Activated CD4-positive, alpha-beta T cell treated with anti-CD3 and anti-CD28 coated beads, Interleukin-2, amount 10 ng/mL, durations not matched to agents 7 days and 5 days (primary cell): ENCODE data around the gene GCNT2. TPM values are rescaled to one million over a fixed set of nuclear protein-coding genes. Genes with fewer than 3 reads are reported as not detected.

ENCODE experiments used
- CTCF ChIA-PET: fragments of 350-600 bp; sonication (Branson Sonifier 250); formaldehyde crosslinking; loops from one replicate; lab custom pipeline; 2021; ENCODE audit warnings: antibody characterized with exemption; lab: Charles Lee
- POLR2A ChIA-PET: fragments of 350-600 bp; sonication (Branson Sonifier 250); formaldehyde crosslinking; loops from one replicate; lab custom pipeline; 2021; ENCODE audit warnings: antibody characterized with exemption; lab: Charles Lee
- DNase-seq: peaks from one replicate; pipeline ENCODE4 v3.0.0-alpha.2; 2020
- H3K27ac Mint-ChIP-seq: one replicate; pipeline ENCODE4 v1.8.0; 2021; ENCODE audit warnings: mild to moderate bottlenecking, moderate library complexity, mixed read lengths
- H3K27me3 Mint-ChIP-seq: one replicate; pipeline ENCODE4 v1.8.0; 2021; ENCODE audit warnings: mixed read lengths
- H3K36me3 Mint-ChIP-seq: one replicate; pipeline ENCODE4 v1.8.0; 2021; ENCODE audit warnings: low read depth, mixed read lengths
- H3K4me1 Mint-ChIP-seq: one replicate; pipeline ENCODE4 v1.8.0; 2021; ENCODE audit warnings: mixed read lengths
- H3K4me3 Mint-ChIP-seq: one replicate; pipeline ENCODE4 v1.8.0; 2021; ENCODE audit warnings: mild to moderate bottlenecking, moderate library complexity, mixed read lengths
- H3K9me3 Mint-ChIP-seq: one replicate; pipeline ENCODE4 v1.8.0; 2021; ENCODE audit warnings: mixed read lengths
- total RNA-seq, 2 experiments: library from RNA; stranded (reverse); gene quantifications; one replicate each; pipeline ENCODE4 v1.2.3, GENCODE V29; 2021

The GCNT2 gene
- total RNA-seq, 2 experiments from 2014 or later: 5.0 to 5.5 TPM

DNA sequence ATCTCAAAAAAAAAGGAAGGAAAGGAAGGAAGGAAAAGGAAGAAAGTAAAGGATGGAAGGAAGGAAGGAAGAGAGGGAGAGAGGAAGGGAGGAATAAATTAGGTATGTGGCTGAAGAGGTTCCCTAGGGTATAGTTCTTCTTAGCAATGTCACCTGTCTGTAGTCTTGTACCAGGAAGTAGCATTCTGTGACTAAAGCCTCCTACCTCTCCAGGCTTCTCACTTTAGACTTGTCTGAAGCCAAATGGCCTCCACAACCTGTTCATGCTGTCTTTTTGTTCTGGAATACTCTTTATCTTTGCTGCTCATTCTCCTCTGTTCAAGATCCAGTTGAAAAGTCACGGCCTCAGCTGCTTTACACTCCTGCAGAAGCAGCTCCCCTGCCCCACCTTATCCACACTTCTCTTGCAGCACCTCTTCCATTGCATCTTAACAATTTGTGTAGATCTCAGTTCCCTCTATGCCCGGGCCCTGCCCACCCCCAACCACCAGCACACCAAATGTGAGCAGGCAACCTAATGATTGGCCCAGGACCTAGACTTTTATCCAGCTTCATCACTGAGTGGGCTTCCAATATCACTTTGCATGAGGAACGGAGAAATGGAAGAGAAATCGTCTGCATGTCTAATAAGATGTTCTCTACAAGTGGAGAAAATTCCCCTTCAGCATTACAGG lies 19.1 kb downstream of the GCNT2 start:
- no peak overlapping the region for H3K4me3 Mint-ChIP-seq
- H3K27ac Mint-ChIP-seq: no peak overlapping the region
- H3K36me3 Mint-ChIP-seq: peaks cover 32% of the 10 kb centered on the region
- peaks cover 3% of the 10 kb centered on the region for H3K4me1 Mint-ChIP-seq
- H3K9me3 Mint-ChIP-seq: peaks cover 10% of the 10 kb centered on the region
- DNase-seq: no peak
- ChIA-PET CTCF (no interaction called here), POLR2A (no interaction called here)
- H3K27me3 Mint-ChIP-seq: no peaks in the 10 kb centered on the region

GRCh38 chr6:10541591-10541990 lies 20.4 kb downstream of the GCNT2 start:
- Mint-ChIP-seq H3K9me3 (peaks cover 6% of the 10 kb centered on the region), H3K4me3 (no peak overlapping the region), H3K27ac (no peak overlapping the region), H3K36me3 (peaks cover 24% of the 10 kb centered on the region), H3K27me3 (no peaks in the 10 kb centered on the region), H3K4me1 (no peaks in the 10 kb centered on the region)
- POLR2A ChIA-PET: no interaction called here
- DNase-seq: no peak
- CTCF ChIA-PET: no interaction called here

DNA sequence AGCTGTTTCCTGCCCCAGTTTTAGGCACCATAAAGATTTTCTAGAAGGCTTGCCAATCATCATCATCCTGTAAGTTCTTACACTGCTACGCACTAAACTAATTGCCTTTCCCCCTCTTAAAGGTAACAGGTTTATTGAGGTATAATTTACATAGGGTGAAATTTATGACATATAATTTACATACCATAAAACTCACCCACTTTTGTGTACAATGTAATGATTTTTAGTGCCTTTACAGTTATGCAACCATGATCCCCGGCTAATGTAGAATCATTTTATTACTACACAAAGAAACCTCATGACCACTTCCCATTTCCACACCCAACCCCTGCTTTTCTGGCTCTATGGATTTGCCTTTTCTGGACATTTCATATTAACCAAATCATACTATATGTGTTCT lies 21.1 kb downstream of the GCNT2 start:
- ChIA-PET CTCF (no interaction called here), POLR2A (no interaction called here)
- Mint-ChIP-seq H3K4me3 (no peak overlapping the region), H3K27ac (no peak overlapping the region), H3K27me3 (no peaks in the 10 kb centered on the region), H3K9me3 (peaks cover 6% of the 10 kb centered on the region), H3K4me1 (no peaks in the 10 kb centered on the region), H3K36me3 (peaks cover 21% of the 10 kb centered on the region)
- no peak for DNase-seq

DNA sequence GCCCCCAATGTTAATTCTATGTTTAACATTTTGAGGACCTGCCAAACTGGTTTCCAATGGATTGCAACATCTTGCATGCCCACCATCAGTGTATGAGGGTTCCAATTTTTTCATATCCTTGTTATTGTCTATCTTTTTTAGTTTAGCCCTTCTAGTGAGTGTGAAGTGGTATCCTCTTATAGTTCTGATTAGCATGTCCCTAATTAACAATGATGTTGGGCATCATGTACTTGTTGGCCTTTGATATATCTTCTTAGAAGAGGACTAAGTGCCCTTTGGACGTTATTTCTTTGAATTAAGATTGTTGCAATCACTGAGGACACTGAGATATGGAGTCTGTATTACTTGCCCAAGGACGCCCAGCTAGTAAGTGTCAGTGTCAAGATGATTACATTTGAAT lies 22.3 kb downstream of the GCNT2 start:
- ChIA-PET POLR2A (no interaction called here), CTCF (no interaction called here)
- Mint-ChIP-seq H3K4me1 (no peaks in the 10 kb centered on the region), H3K9me3 (peaks cover 4% of the 10 kb centered on the region), H3K4me3 (no peak overlapping the region), H3K27ac (no peak overlapping the region), H3K27me3 (no peaks in the 10 kb centered on the region), H3K36me3 (peaks cover 17% of the 10 kb centered on the region)
- no peak for DNase-seq

DNA sequence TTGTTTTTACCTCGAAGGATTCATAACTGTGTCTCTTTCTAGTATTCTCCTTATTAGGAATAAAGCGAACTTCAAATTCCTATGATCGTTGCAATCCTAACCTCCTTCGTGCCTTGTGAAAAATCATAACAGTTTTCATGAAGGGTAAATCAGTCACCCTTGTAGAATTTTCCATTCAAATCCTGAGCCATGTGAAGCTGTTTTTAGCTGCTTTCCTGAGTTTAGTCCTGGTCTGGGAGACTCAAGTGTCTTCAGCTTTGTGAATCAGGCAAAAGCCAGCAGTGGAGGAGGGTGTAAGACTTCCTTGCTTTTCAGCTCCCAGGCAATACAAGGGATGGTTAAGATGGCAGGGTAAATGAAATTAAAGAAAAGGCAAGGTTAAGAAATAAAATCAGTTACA lies 24.3 kb downstream of the GCNT2 start:
- ChIA-PET CTCF (interaction anchor here (1.3 kb wide), 1 partner anchor 19 kb away, joined by 3 read pairs; no protein-coding TSS in a partner anchor), POLR2A (interaction anchor here (0.6 kb wide), 1 partner anchor 17 kb away, joined by 3 read pairs; no protein-coding TSS in a partner anchor)
- no peaks in the 10 kb centered on the region for H3K27me3 Mint-ChIP-seq
- H3K9me3 Mint-ChIP-seq: peaks cover 4% of the 10 kb centered on the region
- H3K36me3 Mint-ChIP-seq: peaks cover 10% of the 10 kb centered on the region
- H3K4me3 Mint-ChIP-seq: no peak overlapping the region
- DNase-seq: no peak
- no peak overlapping the region for H3K27ac Mint-ChIP-seq
- no peaks in the 10 kb centered on the region for H3K4me1 Mint-ChIP-seq

GRCh38 chr6:10547809-10548208 lies 26.7 kb downstream of the GCNT2 start:
- Mint-ChIP-seq H3K4me3 (no peak overlapping the region), H3K27ac (no peak overlapping the region), H3K36me3 (peaks cover 4% of the 10 kb centered on the region), H3K9me3 (no peaks in the 10 kb centered on the region), H3K27me3 (no peaks in the 10 kb centered on the region), H3K4me1 (no peaks in the 10 kb centered on the region)
- DNase-seq: no peak
- CTCF ChIA-PET: no interaction called here
- POLR2A ChIA-PET: no interaction called here

DNA sequence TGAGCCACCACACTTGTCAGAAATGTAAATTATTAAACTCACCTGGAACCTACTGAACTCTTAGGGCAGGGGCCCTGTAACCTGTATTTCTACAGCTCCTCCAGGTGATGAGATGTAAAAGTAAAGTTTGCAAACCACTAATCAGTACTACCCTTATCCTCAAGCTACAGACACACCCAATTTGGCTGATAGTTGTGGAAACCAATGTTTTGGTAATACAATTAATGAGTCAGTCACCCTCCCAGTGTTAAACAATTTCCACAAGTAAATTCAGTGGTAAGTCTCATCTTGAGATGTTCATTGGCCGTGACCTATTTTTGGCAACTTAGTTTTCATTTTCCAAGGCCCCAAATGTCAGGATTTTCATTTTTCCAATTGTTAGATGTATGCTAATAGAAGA lies 29.6 kb downstream of the GCNT2 start:
- no peak overlapping the region for H3K27ac Mint-ChIP-seq
- CTCF ChIA-PET: no interaction called here
- no peak for DNase-seq
- no peaks in the 10 kb centered on the region for H3K4me1 Mint-ChIP-seq
- H3K27me3 Mint-ChIP-seq: no peaks in the 10 kb centered on the region
- POLR2A ChIA-PET: no interaction called here
- H3K9me3 Mint-ChIP-seq: no peaks in the 10 kb centered on the region
- no peak overlapping the region for H3K4me3 Mint-ChIP-seq
- H3K36me3 Mint-ChIP-seq: peaks cover 4% of the 10 kb centered on the region

GRCh38 chr6:10552270-10552810 lies 31.2 kb downstream of the GCNT2 start:
- H3K4me1 Mint-ChIP-seq: no peaks in the 10 kb centered on the region
- no peak overlapping the region for H3K27ac Mint-ChIP-seq
- no peak for DNase-seq
- H3K9me3 Mint-ChIP-seq: no peaks in the 10 kb centered on the region
- POLR2A ChIA-PET: no interaction called here
- peaks cover 4% of the 10 kb centered on the region for H3K36me3 Mint-ChIP-seq
- no peaks in the 10 kb centered on the region for H3K27me3 Mint-ChIP-seq
- no peak overlapping the region for H3K4me3 Mint-ChIP-seq
- CTCF ChIA-PET: no interaction called here

DNA sequence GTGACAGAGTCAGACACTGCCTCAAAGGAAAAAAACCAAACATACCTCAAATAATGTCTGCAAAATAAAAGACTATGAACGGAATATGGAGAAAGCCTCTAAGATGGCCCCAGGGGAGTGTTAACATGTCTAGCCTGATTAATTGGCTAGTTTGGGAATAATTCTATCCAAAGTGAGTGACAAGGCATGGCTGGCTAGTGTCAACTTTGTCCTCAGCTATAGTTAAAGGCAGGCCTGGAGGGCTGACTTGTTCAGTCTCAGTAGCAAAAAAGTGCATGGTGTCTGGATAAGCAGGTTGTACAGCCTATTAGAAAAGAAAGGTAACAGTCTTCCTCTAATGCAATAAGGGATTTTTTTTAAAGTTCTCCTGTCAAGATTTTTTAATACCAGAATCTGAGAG lies 32.7 kb downstream of the GCNT2 start:
- Mint-ChIP-seq H3K27ac (no peak overlapping the region), H3K4me1 (no peaks in the 10 kb centered on the region), H3K4me3 (no peak overlapping the region), H3K27me3 (no peaks in the 10 kb centered on the region), H3K9me3 (no peaks in the 10 kb centered on the region), H3K36me3 (peaks cover 4% of the 10 kb centered on the region)
- ChIA-PET CTCF (no interaction called here), POLR2A (no interaction called here)
- DNase-seq: no peak

- Mint-ChIP-seq H3K4me3 (no peak overlapping the region), H3K27me3 (no peaks in the 10 kb centered on the region), H3K9me3 (no peaks in the 10 kb centered on the region), H3K36me3 (peaks cover 4% of the 10 kb centered on the region), H3K4me1 (no peaks in the 10 kb centered on the region), H3K27ac (no peak overlapping the region)
- DNase-seq: no peak
- CTCF ChIA-PET: interaction anchor here (1.2 kb wide), 1 partner anchor 92 kb away, joined by 6 read pairs; no protein-coding TSS in a partner anchor
- POLR2A ChIA-PET: no interaction called here
Observed at GRCh38 chr6:10554826-10555225, 33.7 kb downstream of the GCNT2 start.

DNA sequence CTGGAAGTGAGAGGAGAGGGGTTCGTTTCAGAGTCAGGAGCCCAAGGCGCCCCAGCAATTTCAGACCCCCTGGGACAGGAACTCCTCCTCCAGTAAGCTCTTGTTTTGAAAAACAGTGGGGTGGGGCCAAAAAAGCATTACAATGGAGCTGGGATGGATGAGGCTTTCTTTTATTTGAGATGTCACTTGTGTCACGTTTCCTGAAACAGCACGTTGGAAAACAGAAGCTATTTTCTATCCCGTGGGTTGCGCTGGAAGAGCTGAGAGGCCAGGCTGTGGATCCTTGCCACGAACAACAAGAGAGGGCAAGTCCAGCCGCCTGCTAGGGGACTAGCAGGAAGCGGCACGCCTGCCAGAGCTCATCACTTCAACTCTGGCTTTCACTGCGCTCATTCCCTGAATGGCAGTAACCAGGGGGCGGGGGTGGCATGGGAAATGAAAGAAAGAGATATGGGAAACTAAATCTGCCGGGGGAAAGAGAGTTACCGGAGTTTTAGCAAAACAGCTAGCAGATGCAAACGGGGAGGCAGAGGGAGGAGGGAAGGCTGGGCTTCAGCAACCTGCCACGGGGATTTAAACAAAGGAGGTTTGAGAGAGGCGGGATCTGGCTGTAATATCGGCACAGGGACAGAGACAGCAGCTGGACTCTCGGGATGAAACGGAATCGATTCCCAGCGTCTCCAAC lies 34.6 kb downstream of the GCNT2 start:
- no peak overlapping the region for H3K27ac Mint-ChIP-seq
- ChIA-PET CTCF (interaction anchor here (0.5 to 1.6 kb wide), 4 partner anchors 10 to 121 kb away, joined by 4 to 7 read pairs (median 5); no protein-coding TSS in a partner anchor), POLR2A (no interaction called here)
- no peak overlapping the region for H3K4me3 Mint-ChIP-seq
- no peak for DNase-seq
- no peaks in the 10 kb centered on the region for H3K27me3 Mint-ChIP-seq
- H3K36me3 Mint-ChIP-seq: peaks cover 4% of the 10 kb centered on the region
- H3K9me3 Mint-ChIP-seq: no peaks in the 10 kb centered on the region
- H3K4me1 Mint-ChIP-seq: no peaks in the 10 kb centered on the region

- H3K4me3 Mint-ChIP-seq: no peak overlapping the region
- no peaks in the 10 kb centered on the region for H3K4me1 Mint-ChIP-seq
Observed at GRCh38 chr6:10556589-10556988, 35.4 kb downstream of the GCNT2 start.

DNA sequence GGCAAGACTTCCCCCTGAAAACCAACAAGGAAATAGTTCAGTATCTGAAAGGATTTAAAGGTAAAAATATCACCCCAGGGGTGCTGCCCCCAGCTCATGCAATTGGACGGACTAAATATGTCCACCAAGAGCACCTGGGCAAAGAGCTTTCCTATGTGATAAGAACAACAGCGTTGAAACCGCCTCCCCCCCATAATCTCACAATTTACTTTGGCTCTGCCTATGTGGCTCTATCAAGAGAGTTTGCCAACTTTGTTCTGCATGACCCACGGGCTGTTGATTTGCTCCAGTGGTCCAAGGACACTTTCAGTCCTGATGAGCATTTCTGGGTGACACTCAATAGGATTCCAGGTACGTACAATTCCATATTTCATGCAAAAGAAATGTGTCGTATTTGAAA lies 35.8 kb downstream of the GCNT2 start:
- CTCF ChIA-PET: interaction anchor here (1.6 kb wide), 1 partner anchor 11 kb away, joined by 4 read pairs; no protein-coding TSS in a partner anchor
- DNase-seq: no peak
- POLR2A ChIA-PET: no interaction called here
- Mint-ChIP-seq H3K9me3 (no peaks in the 10 kb centered on the region), H3K4me3 (no peak overlapping the region), H3K4me1 (no peaks in the 10 kb centered on the region), H3K27me3 (no peaks in the 10 kb centered on the region), H3K36me3 (peaks cover 6% of the 10 kb centered on the region), H3K27ac (no peak overlapping the region)

More at GRCh38 chr6:10556589-10556988, 35.4 kb downstream of the GCNT2 start:
- Mint-ChIP-seq H3K9me3 (no peaks in the 10 kb centered on the region), H3K27me3 (no peaks in the 10 kb centered on the region), H3K27ac (no peak overlapping the region), H3K36me3 (peaks cover 3% of the 10 kb centered on the region)
- DNase-seq: no peak
- ChIA-PET CTCF (interaction anchor here (0.8 to 1.6 kb wide), 2 partner anchors 9 to 11 kb away, joined by 4 to 7 read pairs; no protein-coding TSS in a partner anchor), POLR2A (no interaction called here)
